ENCODE data around the gene OR7A5. TPM values are rescaled to one million over a fixed set of nuclear protein-coding genes. Genes with fewer than 3 reads are reported as not detected.

The OR7A5 gene
- total RNA-seq, 1 experiment from 2014 or later = 0.15 TPM

DNA sequence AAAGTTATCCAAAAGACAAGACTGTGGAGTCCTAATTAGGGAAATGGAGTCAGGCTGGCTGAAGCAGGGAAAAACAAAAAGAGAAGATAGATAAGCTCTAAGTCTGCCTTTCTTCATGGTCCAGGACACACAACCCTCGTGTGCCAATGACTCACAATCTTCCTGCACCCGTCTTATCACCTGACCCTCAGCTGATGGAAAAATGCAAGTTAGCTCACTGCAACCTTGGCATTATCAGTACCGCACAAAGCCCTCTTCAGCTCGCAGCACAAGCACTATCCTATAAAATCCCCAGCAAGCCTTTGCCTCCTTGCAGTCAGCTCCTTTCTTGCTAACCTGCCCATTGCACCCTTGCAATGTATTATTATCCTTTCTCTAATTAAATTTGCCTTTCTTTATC, 4.3 kb downstream of the OR7A5 start:
- Histone ChIP-seq H4K20me1 (ENCODE audit: insufficient read depth, low read depth, low read length) (no peaks in the 10 kb centered on the region), H3K79me2 (ENCODE audit: low read length) (no peaks in the 10 kb centered on the region), H3K9me3 (ENCODE audit: low read length) (no peaks in the 10 kb centered on the region), H3K27ac (ENCODE audit: low read length) (no peak overlapping the region), H3K4me2 (ENCODE audit: low read depth, low read length, poor library complexity, severe bottlenecking) (no peak overlapping the region), H2AFZ (ENCODE audit: low read length) (no peak overlapping the region), H3K9ac (ENCODE audit: low read length) (no peak overlapping the region), H3K36me3 (ENCODE audit: insufficient read depth, low read length) (no peaks in the 10 kb centered on the region), H3K9me2 (replicated peaks; ENCODE audit: insufficient read depth, low read length) (no peaks in the 10 kb centered on the region), H3K4me3 (ENCODE audit: low read length) (no peak overlapping the region), H3K27me3 (ENCODE audit: low read length) (no peaks in the 10 kb centered on the region), H3K4me1 (ENCODE audit: low read length) (peaks cover 11% of the 10 kb centered on the region)
- DNase-seq = peak; percentile 52

DNA sequence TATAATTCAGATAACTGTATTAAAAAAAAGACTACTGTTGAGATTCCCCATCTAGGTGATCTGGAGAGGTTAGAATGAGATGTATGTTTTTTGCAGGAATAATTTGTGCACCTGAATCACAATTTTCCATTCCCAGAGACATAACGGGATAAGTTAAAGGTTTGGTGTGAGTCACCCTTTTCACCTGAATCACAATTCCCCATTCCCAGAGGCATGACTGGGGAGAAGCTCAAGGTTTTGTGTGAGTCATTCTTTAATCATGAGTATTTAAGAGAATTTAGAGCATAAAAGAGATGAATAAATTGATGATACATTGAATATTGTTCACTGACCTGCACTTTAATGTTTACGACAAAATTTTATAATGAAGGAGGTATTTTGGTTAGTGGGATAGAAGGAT, 9.0 kb downstream of the OR7A5 start:
- no peaks in the 10 kb centered on the region for H3K9me2 ChIP-seq (replicated peaks; ENCODE audit: insufficient read depth, low read length)
- no peaks in the 10 kb centered on the region for H3K36me3 ChIP-seq (ENCODE audit: insufficient read depth, low read length)
- no peak overlapping the region for H3K9ac ChIP-seq (ENCODE audit: low read length)
- no peak overlapping the region for H3K27ac ChIP-seq (ENCODE audit: low read length)
- no peaks in the 10 kb centered on the region for H3K9me3 ChIP-seq (ENCODE audit: low read length)
- H3K4me2 ChIP-seq (ENCODE audit: low read depth, low read length, poor library complexity, severe bottlenecking) = no peak overlapping the region
- H3K27me3 ChIP-seq (ENCODE audit: low read length) = no peaks in the 10 kb centered on the region
- H2AFZ ChIP-seq (ENCODE audit: low read length) = no peak overlapping the region
- no peak for DNase-seq
- no peaks in the 10 kb centered on the region for H3K79me2 ChIP-seq (ENCODE audit: low read length)
- H3K4me3 ChIP-seq (ENCODE audit: low read length) = no peak overlapping the region
- H4K20me1 ChIP-seq (ENCODE audit: insufficient read depth, low read depth, low read length) = no peaks in the 10 kb centered on the region
- no peaks in the 10 kb centered on the region; the same call in 1 of the 2 replicates for H3K4me1 ChIP-seq (ENCODE audit: low read length)

DNA sequence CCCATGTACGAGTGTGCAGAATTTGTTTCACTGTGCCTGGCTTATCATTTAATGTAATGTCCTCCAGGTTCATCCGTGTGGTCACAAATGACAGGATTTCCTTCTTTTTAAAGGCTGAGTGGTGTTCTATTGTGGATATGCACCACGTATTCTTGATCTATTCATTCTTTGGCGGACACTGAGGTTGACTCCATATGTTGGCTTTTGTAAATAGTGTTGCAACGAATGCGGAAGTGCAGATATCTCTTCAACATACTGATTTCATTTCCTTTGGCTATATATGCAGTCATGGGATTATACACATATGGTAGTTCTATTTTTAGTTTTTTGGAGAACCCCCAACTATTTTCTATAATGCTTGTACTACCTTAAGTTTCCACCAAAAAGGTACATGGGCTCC, 13.0 kb downstream of the OR7A5 start:
- Histone ChIP-seq H3K36me3 (ENCODE audit: insufficient read depth, low read length) (no peaks in the 10 kb centered on the region), H2AFZ (ENCODE audit: low read length) (no peak overlapping the region), H3K27ac (ENCODE audit: low read length) (no peak overlapping the region), H3K27me3 (ENCODE audit: low read length) (no peaks in the 10 kb centered on the region), H3K4me3 (ENCODE audit: low read length) (no peak overlapping the region), H3K9me3 (ENCODE audit: low read length) (no peaks in the 10 kb centered on the region), H3K9me2 (replicated peaks; ENCODE audit: insufficient read depth, low read length) (no peaks in the 10 kb centered on the region), H3K4me1 (ENCODE audit: low read length) (no peaks in the 10 kb centered on the region; the same call in 1 of the 2 replicates), H3K9ac (ENCODE audit: low read length) (no peak overlapping the region), H3K4me2 (ENCODE audit: low read depth, low read length, poor library complexity, severe bottlenecking) (no peak overlapping the region), H3K79me2 (ENCODE audit: low read length) (no peaks in the 10 kb centered on the region), H4K20me1 (ENCODE audit: insufficient read depth, low read depth, low read length) (no peaks in the 10 kb centered on the region)
- no peak for DNase-seq

DNA sequence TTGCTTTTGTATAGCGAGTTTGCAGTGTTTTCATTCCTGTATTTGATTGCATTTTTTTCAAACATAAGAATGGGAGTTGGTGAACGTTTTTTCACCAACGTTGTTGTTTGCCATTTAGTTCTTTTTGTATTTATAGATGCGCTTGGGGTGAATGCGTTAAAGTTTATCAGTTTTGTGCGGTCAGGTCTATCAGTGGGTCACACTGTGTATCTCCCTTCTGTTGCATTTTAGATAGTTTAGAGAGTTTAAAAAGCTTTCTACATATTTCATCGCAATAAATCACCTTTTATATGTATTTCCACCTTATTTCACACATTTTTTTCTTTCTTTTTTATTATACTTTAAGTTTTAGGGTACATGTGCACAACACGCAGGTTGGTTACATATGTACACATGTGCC, 16.4 kb downstream of the OR7A5 start:
- no peaks in the 10 kb centered on the region for H3K27me3 ChIP-seq (ENCODE audit: low read length)
- H3K36me3 ChIP-seq (ENCODE audit: insufficient read depth, low read length) = no peaks in the 10 kb centered on the region
- H3K9ac ChIP-seq (ENCODE audit: low read length) = no peak overlapping the region
- H3K79me2 ChIP-seq (ENCODE audit: low read length) = no peaks in the 10 kb centered on the region
- no peaks in the 10 kb centered on the region for H3K9me3 ChIP-seq (ENCODE audit: low read length)
- no peak overlapping the region for H3K4me3 ChIP-seq (ENCODE audit: low read length)
- no peak overlapping the region for H3K4me2 ChIP-seq (ENCODE audit: low read depth, low read length, poor library complexity, severe bottlenecking)
- DNase-seq = no peak
- H3K27ac ChIP-seq (ENCODE audit: low read length) = no peak overlapping the region
- H2AFZ ChIP-seq (ENCODE audit: low read length) = no peak overlapping the region
- H4K20me1 ChIP-seq (ENCODE audit: insufficient read depth, low read depth, low read length) = no peaks in the 10 kb centered on the region
- H3K4me1 ChIP-seq (ENCODE audit: low read length) = no peaks in the 10 kb centered on the region; the same call in 1 of the 2 replicates
- H3K9me2 ChIP-seq (replicated peaks; ENCODE audit: insufficient read depth, low read length) = no peaks in the 10 kb centered on the region

DNA sequence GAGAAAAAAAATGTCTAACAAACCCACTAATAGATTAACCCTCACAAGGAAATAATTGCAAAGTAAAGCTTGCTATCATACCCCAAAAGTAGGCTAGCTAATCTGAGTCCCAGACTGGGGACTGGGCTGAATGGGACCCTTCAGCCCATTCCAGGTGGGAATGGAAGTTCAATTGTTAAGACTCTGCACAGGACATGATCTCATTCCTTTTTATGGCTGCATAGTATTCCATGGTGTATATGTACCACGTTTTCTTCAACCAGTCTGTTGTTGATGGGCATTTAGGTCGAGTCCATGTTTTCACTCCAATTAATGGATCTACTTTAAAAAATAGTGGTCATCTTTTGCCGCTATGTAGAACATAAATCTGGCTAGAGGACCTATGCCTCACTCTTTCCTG, 17.9 kb downstream of the OR7A5 start:
- Histone ChIP-seq H2AFZ (ENCODE audit: low read length) (no peak overlapping the region), H3K9me2 (replicated peaks; ENCODE audit: insufficient read depth, low read length) (no peaks in the 10 kb centered on the region), H3K9me3 (ENCODE audit: low read length) (no peaks in the 10 kb centered on the region), H3K27me3 (ENCODE audit: low read length) (no peaks in the 10 kb centered on the region), H3K4me2 (ENCODE audit: low read depth, low read length, poor library complexity, severe bottlenecking) (no peak overlapping the region), H3K79me2 (ENCODE audit: low read length) (no peaks in the 10 kb centered on the region), H3K27ac (ENCODE audit: low read length) (no peak overlapping the region), H3K4me1 (ENCODE audit: low read length) (no peaks in the 10 kb centered on the region; the same call in 1 of the 2 replicates), H3K4me3 (ENCODE audit: low read length) (no peak overlapping the region), H3K9ac (ENCODE audit: low read length) (no peak overlapping the region), H3K36me3 (ENCODE audit: insufficient read depth, low read length) (no peaks in the 10 kb centered on the region), H4K20me1 (ENCODE audit: insufficient read depth, low read depth, low read length) (no peaks in the 10 kb centered on the region)
- no peak for DNase-seq

DNA sequence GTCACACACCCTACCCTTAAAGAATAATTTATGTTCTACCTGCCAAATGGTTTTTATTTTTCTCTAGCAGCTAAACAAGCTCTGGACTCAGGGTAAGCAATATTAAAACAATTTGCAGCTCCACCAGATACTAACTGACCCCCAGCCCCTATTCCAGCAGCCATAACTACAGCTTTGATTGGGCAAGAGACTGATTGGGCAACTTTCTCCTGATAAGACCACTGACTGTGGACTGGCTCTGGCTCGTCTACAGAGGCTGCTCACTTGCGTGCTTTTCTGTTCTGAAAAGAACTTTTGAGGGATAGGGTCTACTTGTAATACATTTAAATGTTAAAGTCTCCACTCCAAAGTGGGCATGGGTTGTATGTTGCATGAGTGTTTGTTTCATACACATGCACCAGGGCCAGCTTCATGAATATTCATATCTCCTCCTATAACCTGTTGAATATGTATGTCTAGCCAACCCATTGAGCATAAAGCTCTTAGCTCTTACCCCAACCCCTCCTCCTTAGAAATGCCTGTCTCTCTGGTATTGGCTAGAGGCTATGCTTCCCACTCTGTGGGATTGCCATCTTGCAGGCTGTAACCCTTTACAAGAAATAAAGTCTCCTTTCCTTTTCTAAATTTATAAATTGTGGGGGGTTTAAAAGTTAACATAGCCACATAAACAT, 19.9 kb downstream of the OR7A5 start:
- H3K27ac ChIP-seq (ENCODE audit: low read length) = no peak overlapping the region
- H3K9me2 ChIP-seq (replicated peaks; ENCODE audit: insufficient read depth, low read length) = no peaks in the 10 kb centered on the region
- no peaks in the 10 kb centered on the region for H3K79me2 ChIP-seq (ENCODE audit: low read length)
- H3K4me2 ChIP-seq (ENCODE audit: low read depth, low read length, poor library complexity, severe bottlenecking) = no peak overlapping the region
- H3K4me1 ChIP-seq (ENCODE audit: low read length) = no peaks in the 10 kb centered on the region
- H3K27me3 ChIP-seq (ENCODE audit: low read length) = no peaks in the 10 kb centered on the region
- no peak overlapping the region for H3K4me3 ChIP-seq (ENCODE audit: low read length)
- no peak overlapping the region for H2AFZ ChIP-seq (ENCODE audit: low read length)
- no peak for DNase-seq
- H3K9ac ChIP-seq (ENCODE audit: low read length) = no peak overlapping the region
- H3K36me3 ChIP-seq (ENCODE audit: insufficient read depth, low read length) = no peaks in the 10 kb centered on the region
- no peaks in the 10 kb centered on the region for H4K20me1 ChIP-seq (ENCODE audit: insufficient read depth, low read depth, low read length)
- no peaks in the 10 kb centered on the region for H3K9me3 ChIP-seq (ENCODE audit: low read length)

DNA sequence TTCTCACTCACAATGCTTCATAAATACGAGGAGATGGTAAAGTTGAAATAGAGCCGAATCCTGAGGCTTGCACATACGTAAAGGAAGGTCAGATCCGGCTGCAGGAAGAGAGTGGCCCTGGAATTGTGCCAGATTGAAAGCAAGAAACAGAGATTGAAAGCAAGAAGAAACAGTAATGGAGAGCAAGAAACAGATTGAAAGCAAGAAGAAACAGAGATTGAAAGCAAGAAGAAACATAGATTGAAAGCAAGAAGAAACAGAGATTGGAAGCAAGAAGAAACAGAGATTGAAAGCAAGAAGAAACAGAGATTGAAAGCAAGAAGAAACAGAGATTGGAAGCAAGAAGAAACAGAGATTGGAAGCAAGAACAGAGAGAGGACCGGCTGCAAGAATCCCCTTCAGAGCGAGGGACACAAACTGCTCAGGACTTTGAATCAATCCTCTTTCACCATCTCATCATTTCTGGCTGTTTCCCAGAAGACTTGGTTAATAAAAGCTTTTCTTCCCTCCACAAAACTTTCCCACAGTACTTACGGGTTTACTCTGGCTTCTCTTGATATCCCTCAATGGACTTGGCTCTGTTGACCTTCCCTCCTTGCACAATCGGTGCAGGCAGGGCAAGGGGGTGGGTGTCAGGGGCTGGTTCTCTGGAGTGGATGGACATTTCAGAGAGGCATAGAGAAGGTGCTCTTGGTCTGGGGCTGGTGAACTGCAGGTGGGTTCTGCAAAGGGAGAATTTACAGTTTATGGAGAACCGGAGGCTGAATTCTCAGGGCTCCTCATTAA, 25.5 kb downstream of the OR7A5 start:
- H3K9ac ChIP-seq (ENCODE audit: low read length) = no peak overlapping the region
- no peaks in the 10 kb centered on the region for H3K4me1 ChIP-seq (ENCODE audit: low read length)
- no peak overlapping the region for H2AFZ ChIP-seq (ENCODE audit: low read length)
- H3K27ac ChIP-seq (ENCODE audit: low read length) = no peak overlapping the region
- no peaks in the 10 kb centered on the region for H3K36me3 ChIP-seq (ENCODE audit: insufficient read depth, low read length)
- H3K9me3 ChIP-seq (ENCODE audit: low read length) = no peaks in the 10 kb centered on the region
- no peak overlapping the region for H3K4me3 ChIP-seq (ENCODE audit: low read length)
- no peaks in the 10 kb centered on the region for H3K9me2 ChIP-seq (replicated peaks; ENCODE audit: insufficient read depth, low read length)
- no peak for DNase-seq
- no peaks in the 10 kb centered on the region for H3K27me3 ChIP-seq (ENCODE audit: low read length)
- no peaks in the 10 kb centered on the region for H3K79me2 ChIP-seq (ENCODE audit: low read length)
- H4K20me1 ChIP-seq (ENCODE audit: insufficient read depth, low read depth, low read length) = no peaks in the 10 kb centered on the region
- H3K4me2 ChIP-seq (ENCODE audit: low read depth, low read length, poor library complexity, severe bottlenecking) = no peak overlapping the region

DNA sequence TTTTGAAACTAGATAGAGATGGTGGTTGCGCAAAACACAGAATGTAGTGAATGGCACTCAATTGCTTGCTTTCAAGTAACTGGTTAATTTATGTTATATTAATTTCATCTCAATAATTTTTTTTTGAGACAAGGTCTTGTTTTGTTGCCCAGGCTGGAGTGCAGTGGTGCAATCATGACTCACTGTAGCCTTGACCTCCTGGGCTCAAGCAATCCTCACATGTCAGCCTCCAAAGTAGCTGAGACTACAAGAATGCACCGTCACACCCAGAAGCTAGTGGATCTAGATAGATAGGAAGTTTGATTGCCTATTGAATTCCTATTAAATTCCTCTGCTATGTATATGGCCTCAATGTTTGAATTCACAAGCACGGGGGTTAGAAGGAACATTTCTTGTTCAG, 30.2 kb downstream of the OR7A5 start:
- no peak for DNase-seq
- Histone ChIP-seq H3K4me2 (ENCODE audit: low read depth, low read length, poor library complexity, severe bottlenecking) (no peak overlapping the region), H3K79me2 (ENCODE audit: low read length) (no peaks in the 10 kb centered on the region), H3K4me1 (ENCODE audit: low read length) (no peaks in the 10 kb centered on the region), H3K9me2 (replicated peaks; ENCODE audit: insufficient read depth, low read length) (no peaks in the 10 kb centered on the region), H3K36me3 (ENCODE audit: insufficient read depth, low read length) (no peaks in the 10 kb centered on the region), H3K27ac (ENCODE audit: low read length) (no peak overlapping the region), H3K27me3 (ENCODE audit: low read length) (no peaks in the 10 kb centered on the region), H3K4me3 (ENCODE audit: low read length) (no peak overlapping the region), H3K9ac (ENCODE audit: low read length) (no peak overlapping the region), H4K20me1 (ENCODE audit: insufficient read depth, low read depth, low read length) (no peaks in the 10 kb centered on the region), H2AFZ (ENCODE audit: low read length) (no peak overlapping the region), H3K9me3 (ENCODE audit: low read length) (no peaks in the 10 kb centered on the region)
